Progenitor cell of endocrine pancreas (in vitro differentiated cells): ENCODE results near the gene SLFN12L. TPM values are rescaled to one million over a fixed set of nuclear protein-coding genes. Genes with fewer than 3 reads are reported as not detected.

ENCODE experiments used
- DNase-seq: peaks from one replicate; pipeline ENCODE4 v3.0.0; 2021; ENCODE audit warnings: low spot score; ENCODE audit not compliant: unreplicated experiment
- H3K27ac Mint-ChIP-seq: 2 replicates; pipeline ENCODE4 v1.8.0; 2021; ENCODE audit warnings: mild to moderate bottlenecking, moderate library complexity, mixed read lengths
- H3K27me3 Mint-ChIP-seq: 2 replicates; pipeline ENCODE4 v1.8.0; 2021; ENCODE audit warnings: mixed read lengths
- H3K36me3 Mint-ChIP-seq: 2 replicates; pipeline ENCODE4 v1.8.0; 2022; ENCODE audit warnings: mixed read lengths; ENCODE audit not compliant: insufficient read depth
- H3K4me1 Mint-ChIP-seq: 2 replicates; pipeline ENCODE4 v1.8.0; 2021; ENCODE audit warnings: low read depth, mixed read lengths
- H3K4me3 Mint-ChIP-seq: 2 replicates; pipeline ENCODE4 v1.8.0; 2021; ENCODE audit warnings: low read depth, mild to moderate bottlenecking, moderate library complexity, mixed read lengths
- H3K9me3 Mint-ChIP-seq: 2 replicates; pipeline ENCODE4 v1.8.0; 2021; ENCODE audit warnings: low read depth, mixed read lengths
- CTCF ChIP-seq: fragments of 200-600 bp; sonication (generic); IDR thresholded peaks from one replicate; pipeline ENCODE4 v1.5.0; 2021; ENCODE audit warnings: antibody characterized with exemption, mild to moderate bottlenecking; ENCODE audit not compliant: unreplicated experiment
- long read RNA-seq: library from polyadenylated mRNA; unstranded; transcript quantifications from one replicate; pipeline ENCODE4 v2.0.0, GENCODE V29; 2020
- total RNA-seq: library from RNA; stranded (reverse); gene quantifications from 2 replicates; pipeline ENCODE4 v1.2.1, GENCODE V29; 2021

The SLFN12L gene
- not detected in 2 replicates for total RNA-seq
- long read RNA-seq, result 0 reads

DNA sequence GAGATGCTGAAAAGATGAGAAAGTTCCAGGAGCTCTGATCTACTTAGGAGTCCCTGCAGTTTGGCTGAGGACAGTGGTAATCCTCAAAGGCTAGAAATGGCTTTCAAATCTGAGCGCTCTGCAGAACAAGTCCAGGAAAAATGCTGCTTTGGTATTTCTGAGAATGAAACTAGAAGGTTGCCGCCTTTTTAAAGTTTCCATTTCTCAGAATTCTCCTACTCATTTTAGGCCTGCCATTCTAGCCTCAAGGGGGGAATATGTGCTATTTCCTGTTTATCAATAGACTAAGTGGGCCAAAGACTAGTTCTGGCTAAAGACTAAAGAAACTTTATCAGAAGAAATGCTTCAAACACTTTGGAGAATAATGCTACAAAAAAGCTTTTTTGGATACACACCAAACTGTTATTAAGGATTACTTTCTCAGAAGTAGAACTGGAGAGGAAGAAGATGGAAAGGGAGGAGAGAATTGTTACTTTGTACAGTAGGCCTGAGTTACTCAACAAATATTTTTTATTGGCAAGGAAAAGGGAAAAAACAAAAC is at the start of gene SLFN12L:
Gene SLFN12L, minus strand, starts transcription at position 78 of the 541 bp plus-strand sequence. CDS start 15,314 bp downstream, outside the sequence.
- DNase-seq, result no peak
- Mint-ChIP-seq H3K4me1 (no peaks in the 10 kb centered on the region), H3K9me3 (no peaks in the 10 kb centered on the region), H3K4me3 (no peak within 1 kb of the TSS), H3K36me3 (no peaks in the 10 kb centered on the region), H3K27ac (no peak within 1 kb of the TSS), H3K27me3 (peaks cover 18% of the 10 kb centered on the region)
- no peak for TF ChIP-seq CTCF

- no peak for TF ChIP-seq CTCF
- no peak for DNase-seq
- peak overlapping the region; percentile 99 for H3K27ac Mint-ChIP-seq
- H3K4me3 Mint-ChIP-seq, result peak overlapping the region; percentile 97
- peaks cover 18% of the 10 kb centered on the region for H3K4me1 Mint-ChIP-seq
- H3K27me3 Mint-ChIP-seq, result peaks cover 22% of the 10 kb centered on the region
- H3K9me3 Mint-ChIP-seq, result no peaks in the 10 kb centered on the region
- no peaks in the 10 kb centered on the region for H3K36me3 Mint-ChIP-seq
These were observed 49.1 kb upstream of the SLFN12L start for GRCh38 chr17:35586569-35587073.

GRCh38 chr17:35584061-35584460 is 46.6 kb upstream of the SLFN12L start:
- no peak overlapping the region for H3K4me3 Mint-ChIP-seq
- TF ChIP-seq CTCF, result no peak
- H3K36me3 Mint-ChIP-seq, result no peaks in the 10 kb centered on the region
- H3K9me3 Mint-ChIP-seq, result no peaks in the 10 kb centered on the region
- H3K4me1 Mint-ChIP-seq, result peaks cover 17% of the 10 kb centered on the region
- no peak for DNase-seq
- no peak overlapping the region for H3K27ac Mint-ChIP-seq
- peaks cover 22% of the 10 kb centered on the region for H3K27me3 Mint-ChIP-seq

DNA sequence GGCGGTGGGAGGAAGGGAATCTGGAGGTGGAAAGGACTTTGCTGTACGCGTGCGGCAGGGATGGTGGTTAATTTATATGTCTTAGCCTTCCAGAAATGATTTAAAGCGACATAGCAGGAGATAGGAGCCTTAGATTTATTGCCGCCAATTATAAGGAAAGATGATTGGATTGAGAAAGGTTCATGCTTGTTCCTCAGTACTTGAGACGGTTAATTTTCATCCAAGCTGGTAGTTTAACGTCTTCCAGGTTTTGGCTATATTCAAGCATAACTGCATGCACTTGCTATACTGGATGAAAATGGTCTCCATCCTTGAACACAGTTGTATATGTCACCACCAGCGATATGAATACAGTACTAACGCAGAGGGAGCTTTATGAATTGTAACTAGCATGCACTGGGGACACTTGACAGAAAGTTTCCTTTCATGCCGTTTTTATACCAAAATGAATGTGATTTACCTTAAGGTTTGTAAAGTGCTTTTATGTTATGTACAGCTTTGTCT is 41.5 kb upstream of the SLFN12L start:
- Mint-ChIP-seq H3K27ac (peak overlapping the region; percentile 97), H3K36me3 (no peaks in the 10 kb centered on the region), H3K4me1 (peaks cover 16% of the 10 kb centered on the region), H3K9me3 (no peaks in the 10 kb centered on the region), H3K27me3 (peaks cover 13% of the 10 kb centered on the region), H3K4me3 (peak overlapping the region; percentile 94)
- no peak for DNase-seq
- TF ChIP-seq CTCF, result no peak

- peaks cover 8% of the 10 kb centered on the region for H3K27me3 Mint-ChIP-seq
- peaks cover 16% of the 10 kb centered on the region for H3K4me1 Mint-ChIP-seq
- H3K27ac Mint-ChIP-seq, result peak within 1 kb of the TSS; percentile 97
- no peaks in the 10 kb centered on the region for H3K9me3 Mint-ChIP-seq
- no peaks in the 10 kb centered on the region for H3K36me3 Mint-ChIP-seq
- DNase-seq, result peak; percentile 43
- peak within 1 kb of the TSS; percentile 94 for H3K4me3 Mint-ChIP-seq
- no peak for TF ChIP-seq CTCF
These were observed 40.9 kb upstream of the SLFN12L start, which contains the start of gene PEX12 for GRCh38 chr17:35578197-35578928. Gene PEX12, minus strand, starts transcription at chr17:35578571. Its CDS starts 550 bp downstream, at chr17:35578021.
